Kasumi-1 (cell line): ENCODE measurements around the gene CEP135.
A peak's percentile ranks its signal among the peaks of the same experiment; 100 is the strongest.
"Not testable (repeated sequence)": the region's sequence is repeated elsewhere in the genome, so short reads cannot be mapped to it uniquely, and the experiment has no call there.

ENCODE experiments used
- DNase-seq, 2 experiments: peaks; one replicate each; lab custom pipeline; 2025; lab: John Stamatoyannopoulos, UW

Gene CEP135, protein sequence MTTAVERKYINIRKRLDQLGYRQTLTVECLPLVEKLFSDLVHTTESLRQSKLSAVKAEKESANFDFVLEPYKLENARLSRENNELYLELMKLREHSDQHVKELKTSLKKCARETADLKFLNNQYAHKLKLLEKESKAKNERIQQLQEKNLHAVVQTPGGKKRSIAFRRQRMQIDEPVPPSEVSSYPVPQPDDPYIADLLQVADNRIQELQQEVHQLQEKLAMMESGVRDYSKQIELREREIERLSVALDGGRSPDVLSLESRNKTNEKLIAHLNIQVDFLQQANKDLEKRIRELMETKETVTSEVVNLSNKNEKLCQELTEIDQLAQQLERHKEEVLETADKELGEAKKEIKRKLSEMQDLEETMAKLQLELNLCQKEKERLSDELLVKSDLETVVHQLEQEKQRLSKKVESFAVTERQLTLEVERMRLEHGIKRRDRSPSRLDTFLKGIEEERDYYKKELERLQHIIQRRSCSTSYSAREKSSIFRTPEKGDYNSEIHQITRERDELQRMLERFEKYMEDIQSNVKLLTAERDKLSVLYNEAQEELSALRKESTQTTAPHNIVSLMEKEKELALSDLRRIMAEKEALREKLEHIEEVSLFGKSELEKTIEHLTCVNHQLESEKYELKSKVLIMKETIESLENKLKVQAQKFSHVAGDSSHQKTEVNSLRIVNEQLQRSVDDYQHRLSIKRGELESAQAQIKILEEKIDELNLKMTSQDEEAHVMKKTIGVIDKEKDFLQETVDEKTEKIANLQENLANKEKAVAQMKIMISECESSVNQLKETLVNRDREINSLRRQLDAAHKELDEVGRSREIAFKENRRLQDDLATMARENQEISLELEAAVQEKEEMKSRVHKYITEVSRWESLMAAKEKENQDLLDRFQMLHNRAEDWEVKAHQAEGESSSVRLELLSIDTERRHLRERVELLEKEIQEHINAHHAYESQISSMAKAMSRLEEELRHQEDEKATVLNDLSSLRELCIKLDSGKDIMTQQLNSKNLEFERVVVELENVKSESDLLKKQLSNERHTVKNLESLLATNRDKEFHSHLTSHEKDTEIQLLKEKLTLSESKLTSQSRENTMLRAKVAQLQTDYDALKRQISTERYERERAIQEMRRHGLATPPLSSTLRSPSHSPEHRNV

DNA sequence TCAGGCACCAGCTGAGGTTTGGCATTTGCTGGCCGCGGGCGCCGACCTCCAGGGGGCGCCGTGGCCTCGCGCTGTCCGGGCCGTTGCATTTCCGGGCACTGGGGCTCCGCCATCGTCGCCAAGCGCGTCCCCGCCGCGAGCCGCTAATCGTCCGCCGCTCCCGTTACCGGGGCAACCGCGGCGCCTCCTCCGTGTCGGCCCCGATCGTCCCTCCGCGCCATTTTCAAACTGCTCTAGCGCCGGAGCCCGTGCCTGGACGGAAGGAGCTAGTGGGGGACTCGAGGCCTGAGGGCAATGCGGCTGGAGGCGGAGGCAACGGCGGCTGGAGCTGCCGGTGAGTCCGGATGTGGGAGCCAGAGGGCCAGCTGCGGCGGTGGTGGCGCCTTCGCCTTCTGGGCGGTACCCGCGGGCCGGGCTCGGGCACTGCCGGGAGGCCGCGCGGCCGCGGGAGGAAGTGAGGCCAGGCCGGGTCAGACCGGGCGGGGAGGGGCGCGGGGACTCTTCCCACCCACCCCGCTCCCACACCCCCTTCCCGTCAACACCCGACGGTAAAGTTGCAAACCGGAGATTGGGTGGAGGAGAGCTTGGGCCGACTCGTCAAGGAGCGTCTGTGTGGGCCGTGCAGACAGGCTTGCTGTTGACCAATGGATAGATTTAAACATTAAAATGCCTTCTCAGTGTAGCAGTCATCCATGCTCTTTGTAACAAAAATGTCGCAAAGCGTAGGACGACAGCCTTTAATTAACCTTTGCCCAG is at the start of gene CEP135:
Gene CEP135, plus strand, starts transcription at position 220 of the 756 bp plus-strand sequence. CDS start 3,186 bp downstream, outside the sequence.
- peak; percentile 97 to 98 for DNase-seq

DNA sequence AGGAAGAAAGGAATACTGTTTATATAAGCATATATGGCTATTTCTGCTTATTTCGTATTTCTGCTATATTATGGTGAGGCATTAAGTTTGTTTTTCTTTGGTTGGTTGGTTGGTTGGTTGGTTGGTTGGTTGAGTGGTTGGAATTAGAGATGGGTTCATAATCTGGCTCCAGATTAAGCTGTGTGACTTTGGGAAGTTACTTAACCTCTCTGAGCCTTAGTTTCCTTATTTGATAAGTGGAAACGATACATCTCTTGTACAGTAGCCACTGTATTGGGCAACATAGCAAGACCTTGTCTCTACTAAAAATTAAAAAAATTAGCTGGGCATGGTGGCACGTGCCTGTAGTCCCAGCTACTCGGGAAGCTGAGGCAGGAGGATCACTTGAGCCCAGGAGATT is 46.1 kb upstream of the CEP135 start:
- DNase-seq, result no peak

- DNase-seq, result no peak
Measured at GRCh38 chr4:55903577-55903976, 45.2 kb upstream of the CEP135 start.

GRCh38 chr4:55904576-55904975 is 44.2 kb upstream of the CEP135 start:
- no peak for DNase-seq

GRCh38 chr4:55906323-55906722 is 42.4 kb upstream of the CEP135 start:
- DNase-seq, result no peak

GRCh38 chr4:55906989-55907388 is 41.8 kb upstream of the CEP135 start:
- DNase-seq, result no peak

DNA sequence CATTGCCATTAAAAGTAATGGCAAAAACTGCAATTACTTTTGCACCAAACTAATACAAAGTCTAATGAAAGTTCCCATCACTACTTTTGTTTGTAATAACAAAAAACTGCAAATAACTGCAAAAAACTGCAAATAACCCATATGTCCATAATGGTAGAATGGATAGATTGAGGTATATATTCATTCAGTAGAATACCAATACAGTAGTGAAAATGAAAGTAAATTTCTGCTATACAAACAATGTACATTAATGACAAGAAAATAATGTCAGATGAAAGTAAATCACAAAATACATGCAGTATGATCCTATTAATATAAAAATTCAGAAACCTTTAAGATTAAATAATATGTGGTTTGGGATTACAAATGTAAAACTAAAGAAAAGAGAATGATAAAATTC is 41.3 kb upstream of the CEP135 start:
- no peak for DNase-seq

GRCh38 chr4:55910140-55910539 is 38.6 kb upstream of the CEP135 start:
- DNase-seq, result no peak

GRCh38 chr4:55912249-55912648 is 36.5 kb upstream of the CEP135 start:
- no peak for DNase-seq

DNA sequence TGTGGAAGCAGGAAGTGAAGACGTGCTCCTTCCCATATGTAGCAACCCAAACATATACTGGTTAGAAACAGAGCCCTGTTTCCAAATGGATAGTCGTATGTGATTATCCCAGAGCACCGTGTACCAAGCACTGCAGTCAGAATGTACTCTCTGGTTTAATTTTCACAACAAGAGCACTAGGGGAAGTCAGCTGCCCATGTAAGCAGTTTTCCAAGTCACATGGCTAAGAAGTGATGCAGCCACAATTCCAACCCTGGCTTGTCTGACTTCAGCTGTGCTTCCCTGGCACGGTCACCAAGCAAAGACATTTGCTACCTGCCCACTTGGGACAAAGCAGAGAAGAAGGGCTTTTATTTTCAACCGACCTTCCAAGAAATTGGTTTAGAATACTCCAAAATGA is 28.2 kb upstream of the CEP135 start:
- DNase-seq, result no peak

- DNase-seq, result no peak
Measured at GRCh38 chr4:55921093-55921492, 27.7 kb upstream of the CEP135 start.

- DNase-seq, result no peak
Measured at GRCh38 chr4:55925241-55925640, 23.5 kb upstream of the CEP135 start.

GRCh38 chr4:55926610-55927009 is 22.1 kb upstream of the CEP135 start:
- DNase-seq, result no peak

DNA sequence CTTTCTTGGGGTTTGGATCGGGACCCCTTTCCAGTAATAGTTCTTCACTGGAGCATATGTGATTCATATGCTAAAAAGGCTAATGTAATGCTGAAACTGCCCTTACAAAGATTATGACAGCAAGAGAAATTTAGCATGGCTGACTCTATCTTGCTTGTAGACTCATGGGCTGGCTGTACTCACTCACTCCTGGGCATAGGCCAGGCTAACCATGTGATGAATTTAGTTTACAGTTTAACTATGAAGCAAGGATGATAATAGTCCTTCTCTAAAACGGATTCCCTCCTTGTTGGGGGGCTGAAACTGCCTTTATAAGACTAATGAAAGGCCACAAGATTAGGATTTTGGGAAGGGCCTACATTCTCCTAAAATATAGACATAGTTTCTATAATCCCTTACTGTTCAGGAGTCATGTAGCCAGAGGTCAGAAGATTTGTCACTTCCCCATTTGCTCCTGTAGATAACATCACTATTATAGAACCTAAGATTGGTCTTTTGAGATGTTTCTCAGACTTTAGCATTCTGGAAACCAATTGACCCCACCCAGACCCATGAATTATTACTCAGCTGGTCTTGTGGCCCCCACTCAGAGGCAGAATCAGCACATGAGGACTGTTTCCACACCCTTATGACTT is 20.8 kb upstream of the CEP135 start:
- DNase-seq, result peak in 1 of 2 experiments; percentile 36

GRCh38 chr4:55928846-55929245 is 19.9 kb upstream of the CEP135 start:
- DNase-seq, result no peak

- no peak for DNase-seq
Measured at GRCh38 chr4:55931043-55931442, 17.7 kb upstream of the CEP135 start.

GRCh38 chr4:55931833-55932232 is 16.9 kb upstream of the CEP135 start:
- DNase-seq, result no peak

- no peak for DNase-seq
Measured at GRCh38 chr4:55932511-55932910, 16.2 kb upstream of the CEP135 start.

- DNase-seq, result no peak
Measured at GRCh38 chr4:55933611-55934010, 15.1 kb upstream of the CEP135 start.

- DNase-seq, result not testable (repeated sequence)
Measured at GRCh38 chr4:55935907-55936306, 12.8 kb upstream of the CEP135 start.

GRCh38 chr4:55938481-55938880 is 10.3 kb upstream of the CEP135 start:
- no peak for DNase-seq
